SK-N-SH (cell line): Measurements from ENCODE around the gene PEPD. TPM values are rescaled to one million over a fixed set of nuclear protein-coding genes. Genes with fewer than 3 reads are reported as not detected.

Experiments
- CTCF ChIA-PET: fragments of 300-600, 350-600 bp; formaldehyde crosslinking; extraction: SDS; loops from one replicate; lab custom pipeline; 2021; lab: Yijun Ruan, JAX
- POLR2A ChIA-PET: fragments of 350-600 bp; sonication (Branson Sonifier 250); formaldehyde crosslinking; extraction: SDS; loops from one replicate; lab custom pipeline; 2020; ENCODE audit warnings: antibody characterized with exemption, inconsistent platforms; lab: Yijun Ruan, JAX
- DNase-seq: peaks from one replicate; pipeline ENCODE4 v3.0.0; 2012
- H2AFZ ChIP-seq: fragments of 200-600 bp; sonication (generic); 2 replicates; pipeline ENCODE4 v1.8.1; 2016; ENCODE audit warnings: antibody characterized with exemption, mild to moderate bottlenecking, low read depth
- H3F3A ChIP-seq: fragments of 200-600 bp; sonication (generic); replicated peaks from 2 replicates; pipeline ENCODE3; 2016; ENCODE audit warnings: antibody characterized with exemption, mild to moderate bottlenecking; ENCODE audit not compliant: insufficient read depth
- H3K27ac ChIP-seq, 2 experiments: fragments of 200-500 bp in 1 of 2; fragments of 200-600 bp in 1 of 2; sonication (Bioruptor generic) in 1 of 2; sonication (generic), shearing (Covaris generic) in 1 of 2; 2 replicates each; pipeline versions ENCODE4 v1.5.1 to v1.6.1; 2014 to 2016; ENCODE audit warnings: low read depth in 2 of 2, inconsistent platforms in 1 of 2, low read length in 1 of 2, mild to moderate bottlenecking in 1 of 2, mixed read lengths in 1 of 2
- H3K27me3 ChIP-seq: fragments of 200-600 bp; sonication (generic), shearing (Covaris generic); 2 replicates; pipeline ENCODE4 v1.6.1; 2016; ENCODE audit warnings: mixed run types; ENCODE audit not compliant: insufficient read depth
- H3K36me3 ChIP-seq, 2 experiments: fragments of 200-500 bp in 1 of 2; fragments of 200-600 bp in 1 of 2; sonication (Bioruptor generic) in 1 of 2; sonication (generic) in 1 of 2; replicated peaks in 1 of 2; 2 replicates each; pipeline versions ENCODE3 to v1.5.1; 2014 to 2016; ENCODE audit warnings: low read length in 1 of 2, mild to moderate bottlenecking in 1 of 2; ENCODE audit not compliant: insufficient read depth in 2 of 2, control insufficient read depth in 1 of 2
- H3K4me1 ChIP-seq, 2 experiments: fragments of 200-500 bp in 1 of 2; fragments of 200-600 bp in 1 of 2; sonication (Bioruptor generic) in 1 of 2; sonication (generic), shearing (Covaris generic) in 1 of 2; 2 replicates each; pipeline versions ENCODE4 v1.5.1 to v1.6.1; 2014 to 2016; ENCODE audit warnings: low read depth in 1 of 2, low read length in 1 of 2, mixed run types in 1 of 2; ENCODE audit not compliant: insufficient read depth in 2 of 2, control insufficient read depth in 1 of 2
- H3K4me2 ChIP-seq: fragments of 200-600 bp; sonication (generic), shearing (Covaris generic); 2 replicates; pipeline ENCODE4 v1.6.1; 2017; ENCODE audit warnings: mixed run types
- H3K4me3 ChIP-seq, 2 experiments: fragments of 200-500 bp in 1 of 2; fragments of 200-600 bp in 1 of 2; sonication (Bioruptor generic) in 1 of 2; sonication (generic), shearing (Covaris generic) in 1 of 2; 2 replicates each; pipeline versions ENCODE4 v1.5.1 to v1.8.1; 2014 to 2016; ENCODE audit warnings: low read depth in 2 of 2, inconsistent platforms in 1 of 2, low read length in 1 of 2, mild to moderate bottlenecking in 1 of 2, mixed read lengths in 1 of 2, moderate library complexity in 1 of 2
- H3K79me2 ChIP-seq: fragments of 200-600 bp; sonication (generic); 2 replicates; pipeline ENCODE4 v1.8.1; 2017; ENCODE audit warnings: mild to moderate bottlenecking; ENCODE audit not compliant: insufficient read depth
- H3K9ac ChIP-seq: fragments of 200-600 bp; sonication (generic); 2 replicates; pipeline ENCODE4 v1.6.1; 2017; ENCODE audit warnings: mixed run types
- H3K9me2 ChIP-seq: fragments of 200-600 bp; sonication (generic); 2 replicates; pipeline ENCODE4 v1.6.1; 2017; ENCODE audit warnings: mixed run types
- H3K9me3 ChIP-seq: fragments of 200-600 bp; sonication (generic); 2 replicates; pipeline ENCODE4 v1.6.1; 2017; ENCODE audit warnings: mixed run types, mild to moderate bottlenecking, moderate library complexity
- H4K20me1 ChIP-seq: fragments of 200-600 bp; sonication (generic); 2 replicates; pipeline ENCODE4 v1.6.1; 2017; ENCODE audit warnings: mild to moderate bottlenecking, mixed run types; ENCODE audit not compliant: insufficient read depth
- ELF1 ChIP-seq: IDR thresholded peaks from 2 replicates; pipeline ENCODE4 v1.4.0; 2012
- EP300 ChIP-seq, 2 experiments: IDR thresholded peaks; 2 replicates each; pipeline versions ENCODE4 v1.4.0 to v1.6.1; 2012; ENCODE audit warnings: borderline replicate concordance in 1 of 2, low read depth in 1 of 2, low read length in 1 of 2
- FOXJ3 ChIP-seq: sonication (generic); formaldehyde crosslinking; IDR thresholded peaks from 2 replicates; pipeline ENCODE4 v1.5.1; 2020; ENCODE audit warnings: mild to moderate bottlenecking, missing genetic modification reagents
- GABPA ChIP-seq: IDR thresholded peaks from 2 replicates; pipeline ENCODE4 v1.4.0; 2012; ENCODE audit warnings: low read depth, mild to moderate bottlenecking
- MXI1 ChIP-seq: IDR thresholded peaks from 2 replicates; pipeline ENCODE4 v1.6.1; 2012; ENCODE audit warnings: mild to moderate bottlenecking, low read depth, low read length, improper control_type of control experiment
- PBX3 ChIP-seq: IDR thresholded peaks from 2 replicates; pipeline ENCODE4; 2012
- RAD21 ChIP-seq: IDR thresholded peaks from 2 replicates; pipeline ENCODE4 v1.6.1; 2012; ENCODE audit warnings: mild to moderate bottlenecking, low read length
- RCOR1 ChIP-seq: fragments of 150-350 bp; IDR thresholded peaks from 2 replicates; pipeline ENCODE4 v1.6.1; 2017; ENCODE audit warnings: antibody characterized with exemption, low read length
- RFX5 ChIP-seq: IDR thresholded peaks from 2 replicates; pipeline ENCODE4 v1.6.1; 2012; ENCODE audit warnings: mild to moderate bottlenecking, improper control_type of control experiment, low read length
- SIN3A ChIP-seq: IDR thresholded peaks from 2 replicates; pipeline ENCODE4 v1.6.1; 2012; ENCODE audit warnings: low read depth, mild to moderate bottlenecking, low read length, moderate library complexity, borderline replicate concordance
- USF1 ChIP-seq: IDR thresholded peaks from 2 replicates; pipeline ENCODE4 v1.4.0; 2012; ENCODE audit warnings: low read depth, borderline replicate concordance
- YY1 ChIP-seq: IDR thresholded peaks from 2 replicates; pipeline ENCODE4 v1.4.0; 2012; ENCODE audit warnings: low read depth, mild to moderate bottlenecking
- WGBS: methylation state at CpG from one replicate; pipeline ENCODE4 v1.1.6; 2017; ENCODE audit warnings: low lambda C conversion rate; 5-methylcytosine and 5-hydroxymethylcytosine counted together
- polyA plus RNA-seq, 3 experiments: library from polyadenylated mRNA; depleted of rRNA; stranded (reverse); fragments of >200 nt; gene quantifications; 2 replicates each; pipeline ENCODE4 v1.2.3, GENCODE V29; 2012

The PEPD gene
- polyA plus RNA-seq, 1 of the 3 experiments (the other 2 are of a cell fraction): 88.9 TPM

GRCh38 chr19:33445442-33446329, 75.9 kb downstream of the PEPD start:
- no peaks in the 10 kb centered on the region for H3K9me3 ChIP-seq
- peaks cover 0 to 3% of the 10 kb centered on the region in 2 experiments for H3K36me3 ChIP-seq
- H3K4me2 ChIP-seq: no peak overlapping the region
- POLR2A ChIA-PET: no interaction called here
- no peaks in the 10 kb centered on the region for H3K9me2 ChIP-seq
- no peaks in the 10 kb centered on the region for H3K79me2 ChIP-seq
- H2AFZ ChIP-seq: no peak overlapping the region
- H3K4me3 ChIP-seq: no peak overlapping the region
- TF ChIP-seq GABPA (no peak), PBX3 (no peak), EP300 (IDR thresholded peaks at IDR 0.05; ENCODE audit: borderline replicate concordance in 1 of 2, low read depth in 1 of 2, low read length in 1 of 2) (no peak), RAD21 (no peak), MXI1 (no peak), RFX5 (no peak), SIN3A (no peak), FOXJ3 (CRISPR knock-in tag) (no peak), RCOR1 (no peak), ELF1 (no peak)
- TF ChIP-seq, all 33 proteins: peak for 0
- CTCF ChIA-PET: interaction anchor here (1.0 to 1.7 kb wide), 2 partner anchors 10 to 30 kb away, joined by 3 to 5 read pairs; no protein-coding TSS in a partner anchor
- no peaks in the 10 kb centered on the region for H4K20me1 ChIP-seq
- H3K27me3 ChIP-seq: no peaks in the 10 kb centered on the region
- peaks cover 0 to 14% of the 10 kb centered on the region in 2 experiments; a peak in 1 of 4 replicates for H3K4me1 ChIP-seq
- 92% methylated on average over 16 of the region's 17 CpGs for WGBS
- H3K27ac ChIP-seq: no peak overlapping the region
- DNase-seq: no peak
- no peak overlapping the region for H3K9ac ChIP-seq
- no peaks in the 10 kb centered on the region for H3F3A ChIP-seq

GRCh38 chr19:33444562-33445441, 76.8 kb downstream of the PEPD start:
- Histone ChIP-seq H3K4me2 (no peak overlapping the region), H2AFZ (no peak overlapping the region), H3K27ac (no peak overlapping the region), H3K9me3 (no peaks in the 10 kb centered on the region), H3K9ac (no peak overlapping the region), H3K9me2 (no peaks in the 10 kb centered on the region), H3K27me3 (no peaks in the 10 kb centered on the region), H4K20me1 (no peaks in the 10 kb centered on the region), H3K4me3 (no peak overlapping the region)
- no peak for DNase-seq
- 92% methylated on average over 12 of the region's 12 CpGs for WGBS
- CTCF ChIA-PET: interaction anchor here (1.0 to 1.7 kb wide), 2 partner anchors 9 to 29 kb away, joined by 3 to 5 read pairs; no protein-coding TSS in a partner anchor
- POLR2A ChIA-PET: no interaction called here
- TF ChIP-seq YY1 (no peak), USF1 (no peak), PBX3 (no peak)
- TF ChIP-seq, all 33 proteins: peak for 0
- Histone ChIP-seq H3F3A (no peaks in the 10 kb centered on the region), H3K36me3 (peaks cover 0 to 3% of the 10 kb centered on the region in 2 experiments), H3K79me2 (no peaks in the 10 kb centered on the region), H3K4me1 (peaks cover 0 to 14% of the 10 kb centered on the region in 2 experiments; a peak in 1 of 4 replicates)
